NCI-H146 (cell line): ENCODE results near the gene PCBP3.
"Not testable (repeated sequence)": the region's sequence is repeated elsewhere in the genome, so short reads cannot be mapped to it uniquely, and the experiment has no call there.

ENCODE experiments used
- DNase-seq: peaks from one replicate; lab custom pipeline; 2025; lab: John Stamatoyannopoulos, UW

PCBP3 gene

GRCh38 chr21:45845063-45845769 is 201.7 kb downstream of the PCBP3 start:
- DNase-seq: no peak

GRCh38 chr21:45845770-45846090 is 202.2 kb downstream of the PCBP3 start:
- no peak for DNase-seq

GRCh38 chr21:45846373-45847160 is 203.0 kb downstream of the PCBP3 start:
- DNase-seq: no peak

- no peak for DNase-seq
These were observed 204.3 kb downstream of the PCBP3 start for GRCh38 chr21:45847870-45848269.

GRCh38 chr21:45848331-45848730 is 204.8 kb downstream of the PCBP3 start:
- no peak for DNase-seq

- no peak for DNase-seq
These were observed 205.3 kb downstream of the PCBP3 start for GRCh38 chr21:45848805-45849204.

- DNase-seq: no peak
These were observed 206.1 kb downstream of the PCBP3 start for GRCh38 chr21:45849651-45850050.

GRCh38 chr21:45850181-45850580 is 206.7 kb downstream of the PCBP3 start:
- DNase-seq: no peak

GRCh38 chr21:45852386-45852785 is 208.9 kb downstream of the PCBP3 start:
- not testable (repeated sequence) for DNase-seq

GRCh38 chr21:45852886-45853400 is 209.4 kb downstream of the PCBP3 start:
- DNase-seq: no peak

GRCh38 chr21:45853703-45854342 is 210.3 kb downstream of the PCBP3 start:
- no peak for DNase-seq

GRCh38 chr21:45854690-45855247 is 211.2 kb downstream of the PCBP3 start:
- DNase-seq: no peak

GRCh38 chr21:45855248-45855811 is 211.8 kb downstream of the PCBP3 start:
- no peak for DNase-seq

GRCh38 chr21:45856442-45856841 is 212.9 kb downstream of the PCBP3 start:
- no peak for DNase-seq

GRCh38 chr21:45856906-45857305 is 213.4 kb downstream of the PCBP3 start:
- DNase-seq: no peak

- no peak for DNase-seq
These were observed 214.2 kb downstream of the PCBP3 start for GRCh38 chr21:45857761-45858160.

- DNase-seq: no peak
These were observed 214.7 kb downstream of the PCBP3 start for GRCh38 chr21:45858180-45858579.

GRCh38 chr21:45859041-45859761 is 215.7 kb downstream of the PCBP3 start:
- DNase-seq: no peak

GRCh38 chr21:45859762-45860357 is 216.3 kb downstream of the PCBP3 start:
- DNase-seq: no peak

GRCh38 chr21:45860493-45861155 is 217.1 kb downstream of the PCBP3 start:
- no peak for DNase-seq
